ENCODE data around the gene DFFA. TPM values are rescaled to one million over a fixed set of nuclear protein-coding genes. Genes with fewer than 3 reads are reported as not detected.
A peak's percentile ranks its signal among the peaks of the same experiment; 100 is the strongest.

The DFFA gene
- total and polyA plus RNA-seq, 9 of the 15 experiments (the other 6 are each of a cell fraction or from before 2014, with no cell fraction given) = 39.6 to 74.8 (median 59.2) TPM

DNA sequence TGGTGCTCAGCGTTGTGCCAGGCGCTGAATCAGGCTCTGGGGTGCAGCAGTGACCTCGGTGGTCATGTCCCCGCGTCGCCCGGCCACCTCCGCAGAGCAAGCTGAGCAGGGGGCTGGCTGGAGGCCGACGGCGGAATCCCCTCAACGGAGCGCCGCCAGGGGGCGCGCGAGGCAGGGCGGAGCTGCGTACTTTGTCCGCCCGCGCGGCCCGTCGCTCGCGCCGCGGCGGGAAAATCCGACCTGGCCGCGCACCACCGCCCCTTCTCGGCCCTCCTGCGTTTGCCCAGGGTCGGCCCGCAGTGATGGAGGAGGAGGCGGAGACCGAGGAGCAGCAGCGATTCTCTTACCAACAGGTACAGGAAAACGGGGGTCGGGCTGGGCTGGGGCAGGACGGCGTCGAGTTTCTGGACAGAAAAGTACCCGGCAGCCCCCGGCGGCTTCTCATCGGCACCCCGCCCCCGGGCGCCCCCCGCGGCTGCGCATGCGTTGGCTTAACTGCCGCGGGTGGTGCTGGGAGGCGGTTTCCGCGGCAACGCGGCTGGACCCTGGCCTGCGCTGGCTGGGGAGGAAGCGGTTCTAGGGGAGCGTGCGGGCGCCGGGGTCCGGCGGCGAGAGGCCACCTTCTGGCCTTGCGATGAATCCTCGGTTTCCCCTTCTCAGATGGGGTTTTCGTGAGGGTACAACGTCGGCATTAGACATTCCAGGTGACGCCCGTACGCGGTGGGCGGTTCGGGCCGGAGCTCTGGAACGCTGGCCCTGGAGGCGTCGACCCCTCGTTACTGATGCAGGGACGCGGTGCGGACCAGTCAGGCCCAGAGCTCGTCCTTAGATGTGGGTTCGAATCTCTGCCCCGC lies 41.9 kb downstream of the DFFA start, which contains the start of gene CENPS (continued):
- TF ChIP-seq, protein P1, sequence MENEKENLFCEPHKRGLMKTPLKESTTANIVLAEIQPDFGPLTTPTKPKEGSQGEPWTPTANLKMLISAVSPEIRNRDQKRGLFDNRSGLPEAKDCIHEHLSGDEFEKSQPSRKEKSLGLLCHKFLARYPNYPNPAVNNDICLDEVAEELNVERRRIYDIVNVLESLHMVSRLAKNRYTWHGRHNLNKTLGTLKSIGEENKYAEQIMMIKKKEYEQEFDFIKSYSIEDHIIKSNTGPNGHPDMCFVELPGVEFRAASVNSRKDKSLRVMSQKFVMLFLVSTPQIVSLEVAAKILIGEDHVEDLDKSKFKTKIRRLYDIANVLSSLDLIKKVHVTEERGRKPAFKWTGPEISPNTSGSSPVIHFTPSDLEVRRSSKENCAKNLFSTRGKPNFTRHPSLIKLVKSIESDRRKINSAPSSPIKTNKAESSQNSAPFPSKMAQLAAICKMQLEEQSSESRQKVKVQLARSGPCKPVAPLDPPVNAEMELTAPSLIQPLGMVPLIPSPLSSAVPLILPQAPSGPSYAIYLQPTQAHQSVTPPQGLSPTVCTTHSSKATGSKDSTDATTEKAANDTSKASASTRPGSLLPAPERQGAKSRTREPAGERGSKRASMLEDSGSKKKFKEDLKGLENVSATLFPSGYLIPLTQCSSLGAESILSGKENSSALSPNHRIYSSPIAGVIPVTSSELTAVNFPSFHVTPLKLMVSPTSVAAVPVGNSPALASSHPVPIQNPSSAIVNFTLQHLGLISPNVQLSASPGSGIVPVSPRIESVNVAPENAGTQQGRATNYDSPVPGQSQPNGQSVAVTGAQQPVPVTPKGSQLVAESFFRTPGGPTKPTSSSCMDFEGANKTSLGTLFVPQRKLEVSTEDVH (IDR thresholded peaks at IDR 0.05; ENCODE audit: low read depth, partially characterized antibody) = peak; percentile 99
- TF ChIP-seq NFE2L1 (tag; IDR thresholded peaks at IDR 0.05; ENCODE audit: borderline replicate concordance, low read depth) (no peak), ZNF121 (CRISPR knock-in tag; conservative IDR thresholded peaks at IDR 0.05) (no peak), NCOA6 (IDR thresholded peaks at IDR 0.05) (peak; percentile 94), ZNF699 (CRISPR knock-in tag; IDR thresholded peaks at IDR 0.05; ENCODE audit: insufficient replicate concordance) (no peak), NONO (IDR thresholded peaks at IDR 0.05; ENCODE audit: low read depth in 2 of 2, low read length in 1 of 2) (peak in 1 of 2 experiments; percentile 92; a peak in 2 of 4 replicates), TCF7 (IDR thresholded peaks at IDR 0.05; ENCODE audit: borderline replicate concordance) (peak; percentile 74; the same call in 1 of the 2 replicates), GABPA (tag; conservative IDR thresholded peaks at IDR 0.05; ENCODE audit: low read depth) (no peak)
- TF ChIP-seq, protein P2, sequence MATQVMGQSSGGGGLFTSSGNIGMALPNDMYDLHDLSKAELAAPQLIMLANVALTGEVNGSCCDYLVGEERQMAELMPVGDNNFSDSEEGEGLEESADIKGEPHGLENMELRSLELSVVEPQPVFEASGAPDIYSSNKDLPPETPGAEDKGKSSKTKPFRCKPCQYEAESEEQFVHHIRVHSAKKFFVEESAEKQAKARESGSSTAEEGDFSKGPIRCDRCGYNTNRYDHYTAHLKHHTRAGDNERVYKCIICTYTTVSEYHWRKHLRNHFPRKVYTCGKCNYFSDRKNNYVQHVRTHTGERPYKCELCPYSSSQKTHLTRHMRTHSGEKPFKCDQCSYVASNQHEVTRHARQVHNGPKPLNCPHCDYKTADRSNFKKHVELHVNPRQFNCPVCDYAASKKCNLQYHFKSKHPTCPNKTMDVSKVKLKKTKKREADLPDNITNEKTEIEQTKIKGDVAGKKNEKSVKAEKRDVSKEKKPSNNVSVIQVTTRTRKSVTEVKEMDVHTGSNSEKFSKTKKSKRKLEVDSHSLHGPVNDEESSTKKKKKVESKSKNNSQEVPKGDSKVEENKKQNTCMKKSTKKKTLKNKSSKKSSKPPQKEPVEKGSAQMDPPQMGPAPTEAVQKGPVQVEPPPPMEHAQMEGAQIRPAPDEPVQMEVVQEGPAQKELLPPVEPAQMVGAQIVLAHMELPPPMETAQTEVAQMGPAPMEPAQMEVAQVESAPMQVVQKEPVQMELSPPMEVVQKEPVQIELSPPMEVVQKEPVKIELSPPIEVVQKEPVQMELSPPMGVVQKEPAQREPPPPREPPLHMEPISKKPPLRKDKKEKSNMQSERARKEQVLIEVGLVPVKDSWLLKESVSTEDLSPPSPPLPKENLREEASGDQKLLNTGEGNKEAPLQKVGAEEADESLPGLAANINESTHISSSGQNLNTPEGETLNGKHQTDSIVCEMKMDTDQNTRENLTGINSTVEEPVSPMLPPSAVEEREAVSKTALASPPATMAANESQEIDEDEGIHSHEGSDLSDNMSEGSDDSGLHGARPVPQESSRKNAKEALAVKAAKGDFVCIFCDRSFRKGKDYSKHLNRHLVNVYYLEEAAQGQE (IDR thresholded peaks at IDR 0.05; ENCODE audit: borderline replicate concordance) = peak; percentile 90
- TF ChIP-seq, protein P2 (CRISPR knock-in tag; IDR thresholded peaks at IDR 0.05; ENCODE audit: low read depth) = peak; percentile 66; the same call in 1 of the 2 replicates
- TF ChIP-seq, protein P3, sequence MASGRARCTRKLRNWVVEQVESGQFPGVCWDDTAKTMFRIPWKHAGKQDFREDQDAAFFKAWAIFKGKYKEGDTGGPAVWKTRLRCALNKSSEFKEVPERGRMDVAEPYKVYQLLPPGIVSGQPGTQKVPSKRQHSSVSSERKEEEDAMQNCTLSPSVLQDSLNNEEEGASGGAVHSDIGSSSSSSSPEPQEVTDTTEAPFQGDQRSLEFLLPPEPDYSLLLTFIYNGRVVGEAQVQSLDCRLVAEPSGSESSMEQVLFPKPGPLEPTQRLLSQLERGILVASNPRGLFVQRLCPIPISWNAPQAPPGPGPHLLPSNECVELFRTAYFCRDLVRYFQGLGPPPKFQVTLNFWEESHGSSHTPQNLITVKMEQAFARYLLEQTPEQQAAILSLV (tag; IDR thresholded peaks at IDR 0.05) = no peak
- TF ChIP-seq, protein P4, sequence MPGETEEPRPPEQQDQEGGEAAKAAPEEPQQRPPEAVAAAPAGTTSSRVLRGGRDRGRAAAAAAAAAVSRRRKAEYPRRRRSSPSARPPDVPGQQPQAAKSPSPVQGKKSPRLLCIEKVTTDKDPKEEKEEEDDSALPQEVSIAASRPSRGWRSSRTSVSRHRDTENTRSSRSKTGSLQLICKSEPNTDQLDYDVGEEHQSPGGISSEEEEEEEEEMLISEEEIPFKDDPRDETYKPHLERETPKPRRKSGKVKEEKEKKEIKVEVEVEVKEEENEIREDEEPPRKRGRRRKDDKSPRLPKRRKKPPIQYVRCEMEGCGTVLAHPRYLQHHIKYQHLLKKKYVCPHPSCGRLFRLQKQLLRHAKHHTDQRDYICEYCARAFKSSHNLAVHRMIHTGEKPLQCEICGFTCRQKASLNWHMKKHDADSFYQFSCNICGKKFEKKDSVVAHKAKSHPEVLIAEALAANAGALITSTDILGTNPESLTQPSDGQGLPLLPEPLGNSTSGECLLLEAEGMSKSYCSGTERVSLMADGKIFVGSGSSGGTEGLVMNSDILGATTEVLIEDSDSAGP (CRISPR knock-in tag; IDR thresholded peaks at IDR 0.05) = 0 out of 2 replicates have a peak, but pooled peaks have one; percentile 4

Measured in K562 (cell line).